ENCODE data around the gene TIPARP.

Gene TIPARP

GRCh38 chr3:156674046-156674910, at the start of gene TIPARP:
TIPARP (plus strand) TSS chr3:156674590; CDS start chr3:156677698, 3,108 bp downstream.
- peak; percentile 98 for DNase-seq (ENCODE audit: low read depth)

- DNase-seq (ENCODE audit: low read depth): no peak
Measured at GRCh38 chr3:156626104-156626503, 48.3 kb upstream of the TIPARP start.

DNA sequence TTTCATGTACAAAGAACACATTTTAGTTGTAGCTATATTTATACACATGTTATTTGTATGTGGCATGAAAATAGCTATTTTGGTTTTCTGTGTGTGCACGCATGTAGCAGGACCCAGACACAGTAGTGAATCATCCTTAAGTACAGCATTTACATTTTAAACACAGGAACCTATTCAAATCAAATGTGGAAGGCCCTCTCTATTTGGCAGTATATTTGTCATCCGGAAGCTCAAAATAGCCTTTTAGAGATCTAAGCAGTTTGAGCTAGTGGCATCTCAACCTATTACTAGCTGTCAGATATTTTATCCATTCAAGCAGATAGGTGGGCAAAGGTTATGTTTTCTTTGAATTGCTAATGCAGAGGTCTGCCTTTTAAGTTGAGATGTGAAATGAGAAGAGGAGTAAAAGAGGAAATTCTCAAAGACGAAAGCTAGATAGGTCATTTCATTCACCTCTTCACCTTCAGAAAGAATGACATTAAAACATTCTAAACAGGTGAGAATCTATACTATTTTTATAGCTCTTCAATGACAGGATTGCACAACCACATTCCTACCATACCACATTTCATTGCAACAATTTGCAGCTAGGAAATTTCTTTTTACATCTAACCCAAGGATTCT, 46.3 kb upstream of the TIPARP start:
- DNase-seq (ENCODE audit: low read depth): no peak

- no peak for DNase-seq (ENCODE audit: low read depth)
Measured at GRCh38 chr3:156628836-156629618, 45.4 kb upstream of the TIPARP start.

- no peak for DNase-seq (ENCODE audit: low read depth)
Measured at GRCh38 chr3:156630081-156630772, 44.2 kb upstream of the TIPARP start.

DNA sequence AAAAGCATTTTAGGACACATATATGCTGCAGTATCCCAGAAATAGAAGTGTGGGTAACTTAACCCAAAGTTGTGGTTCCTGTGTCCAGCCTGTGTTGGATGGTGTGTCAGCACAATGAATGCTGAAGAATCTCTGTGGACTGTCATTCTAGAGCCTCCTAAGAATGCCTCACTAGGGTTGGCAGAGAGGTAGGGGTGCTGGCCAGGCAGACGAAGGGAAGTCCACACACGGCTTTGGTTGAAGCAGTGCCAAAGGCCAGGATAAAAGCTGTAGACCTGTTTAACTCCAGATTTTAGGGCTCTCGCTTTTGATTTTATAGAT, 43.7 kb upstream of the TIPARP start:
- DNase-seq (ENCODE audit: low read depth): no peak

DNA sequence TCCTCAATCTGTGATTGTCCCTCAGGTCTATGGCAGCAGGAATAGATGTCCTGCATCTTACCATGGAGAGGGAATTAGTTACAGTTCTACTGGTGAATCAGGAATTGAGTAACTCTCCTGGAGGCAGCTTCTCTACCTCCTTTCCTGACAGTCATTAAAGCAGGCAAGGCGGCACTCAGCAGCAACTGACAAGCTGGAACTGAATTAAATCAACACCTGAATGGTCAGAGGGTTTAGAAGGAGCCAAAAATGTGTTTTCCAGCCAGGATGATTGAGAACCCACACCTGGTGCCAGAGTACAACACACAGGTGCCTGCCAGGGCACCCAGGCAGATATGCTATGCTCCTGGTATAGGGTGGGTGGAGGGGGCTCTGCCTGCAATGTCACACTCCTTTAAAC, 43.1 kb upstream of the TIPARP start:
- DNase-seq (ENCODE audit: low read depth): no peak

DNA sequence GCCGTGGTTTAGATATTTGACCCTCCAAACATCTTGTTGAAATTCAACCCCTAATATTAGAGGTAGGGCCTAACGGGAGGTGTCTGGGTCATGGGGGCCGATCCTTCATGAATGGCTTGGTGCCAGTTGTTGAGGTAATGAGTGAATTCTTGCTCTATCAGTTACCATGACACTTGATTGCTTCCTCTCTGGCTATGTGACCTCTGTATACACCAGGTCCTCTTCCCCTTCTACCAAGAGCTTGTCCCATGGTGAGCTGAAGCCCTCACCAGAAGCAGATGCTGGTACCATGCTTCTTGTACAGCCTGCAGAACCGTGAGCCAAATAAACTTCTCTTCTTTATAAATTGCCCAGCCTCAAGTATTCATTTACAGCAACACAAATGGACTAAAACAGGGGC, 41.8 kb upstream of the TIPARP start:
- DNase-seq (ENCODE audit: low read depth): no peak

- no peak for DNase-seq (ENCODE audit: low read depth)
Measured at GRCh38 chr3:156633335-156633734, 41.1 kb upstream of the TIPARP start.

DNA sequence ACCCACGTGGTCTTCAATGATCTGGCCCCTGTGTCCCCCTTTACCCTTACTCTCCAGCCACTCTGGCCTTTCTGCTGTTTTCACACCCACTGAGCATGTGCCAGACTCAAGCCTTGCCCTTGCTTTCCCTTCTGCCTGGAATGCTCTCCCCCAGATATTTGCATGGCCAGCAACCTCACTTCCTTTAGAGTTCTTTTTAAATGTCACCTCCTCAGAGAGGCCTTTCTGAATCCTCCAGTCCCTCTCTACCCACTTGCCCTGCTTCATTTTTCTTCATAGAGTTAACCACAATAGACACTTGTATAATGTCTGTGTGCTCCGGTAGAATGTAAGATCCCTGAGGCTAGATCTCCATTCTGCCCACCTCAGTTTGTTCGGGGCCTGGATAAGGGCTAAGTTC, 39.4 kb upstream of the TIPARP start:
- no peak for DNase-seq (ENCODE audit: low read depth)

DNA sequence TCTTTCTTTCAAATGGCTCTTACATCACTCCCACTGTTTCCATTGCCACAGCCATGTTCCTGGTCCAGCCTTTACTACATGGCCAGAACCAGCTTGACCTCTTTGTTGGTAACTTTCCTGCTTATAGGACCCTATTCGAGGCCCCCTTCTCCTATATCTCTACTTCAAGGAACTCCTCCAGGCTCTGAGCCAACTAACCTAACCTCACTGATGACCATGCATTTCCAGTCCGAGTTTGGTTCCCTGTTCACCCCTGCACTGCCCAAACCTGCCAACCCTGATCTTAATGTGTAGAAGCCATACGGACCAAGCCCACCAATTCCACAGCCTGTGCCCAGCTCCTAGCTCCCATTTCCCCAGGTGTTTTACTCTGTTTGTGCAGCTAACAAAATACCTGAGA, 38.4 kb upstream of the TIPARP start:
- DNase-seq (ENCODE audit: low read depth): no peak

DNA sequence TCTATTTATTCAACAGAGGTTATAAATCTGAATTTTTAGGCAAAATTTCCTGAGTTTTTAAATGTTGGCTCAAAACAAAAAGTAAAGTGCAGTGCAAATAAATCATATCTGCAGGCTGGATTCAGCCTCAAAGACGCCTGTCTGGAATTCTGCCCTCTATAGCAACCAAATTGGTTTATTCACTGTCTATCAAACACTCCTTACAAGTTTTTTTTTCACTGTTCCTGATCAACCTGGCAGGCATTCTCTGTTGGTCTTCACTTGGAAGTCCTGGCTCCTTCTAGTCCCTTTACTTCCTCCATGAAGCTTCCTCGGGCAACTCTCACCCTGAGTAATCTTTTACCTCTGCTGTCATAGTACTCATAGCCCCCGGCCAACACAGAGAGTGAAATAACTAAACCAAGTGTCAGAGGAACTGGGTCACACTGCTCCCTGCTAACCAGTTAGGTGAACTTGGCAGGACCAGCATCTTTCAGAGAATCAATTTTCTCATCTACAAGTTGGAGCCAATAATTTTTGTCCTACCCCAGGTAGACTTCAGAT, 36.8 kb upstream of the TIPARP start:
- no peak for DNase-seq (ENCODE audit: low read depth)

DNA sequence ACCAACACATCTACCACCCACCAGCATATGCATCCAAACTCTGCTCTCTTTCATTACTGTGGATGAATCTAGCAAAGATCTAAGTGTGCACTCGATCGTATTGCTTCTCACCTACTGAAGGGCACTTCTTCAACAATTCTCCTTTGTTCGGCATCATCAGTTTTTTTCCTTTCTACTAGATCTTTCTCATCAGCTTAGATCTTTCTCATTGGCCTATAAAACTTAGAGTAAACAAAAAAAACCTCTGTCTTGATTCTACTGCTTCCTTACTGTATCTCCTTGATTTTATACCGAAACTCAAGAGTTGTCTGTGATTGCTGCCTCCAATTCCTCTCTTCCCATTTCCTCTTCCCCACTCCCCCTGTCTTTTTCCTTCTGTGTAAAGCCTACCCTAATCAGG, 36.1 kb upstream of the TIPARP start:
- no peak for DNase-seq (ENCODE audit: low read depth)

- DNase-seq (ENCODE audit: low read depth): no peak
Measured at GRCh38 chr3:156639414-156640023, 34.9 kb upstream of the TIPARP start.

DNA sequence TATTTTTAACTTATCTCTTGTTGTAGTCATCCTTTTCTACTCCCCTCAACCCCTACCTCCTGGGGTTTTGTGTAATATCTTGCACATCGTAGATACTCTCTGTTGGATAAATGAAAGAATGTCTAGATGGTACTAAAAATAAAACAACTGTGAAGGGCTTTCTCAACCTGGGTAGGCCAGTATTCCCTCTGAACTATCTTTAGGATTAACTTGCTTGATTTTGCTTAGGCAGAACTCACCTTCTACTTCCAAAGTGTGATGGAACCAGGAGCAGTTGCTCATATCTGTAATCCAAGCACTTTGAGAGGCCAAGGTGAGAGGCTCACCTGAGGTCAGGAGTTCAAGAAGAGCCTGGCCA, 32.8 kb upstream of the TIPARP start:
- no peak for DNase-seq (ENCODE audit: low read depth)

- no peak for DNase-seq (ENCODE audit: low read depth)
Measured at GRCh38 chr3:156642750-156643728, 31.4 kb upstream of the TIPARP start.

GRCh38 chr3:156643729-156644389, 30.5 kb upstream of the TIPARP start:
- peak; percentile 34 for DNase-seq (ENCODE audit: low read depth)

DNA sequence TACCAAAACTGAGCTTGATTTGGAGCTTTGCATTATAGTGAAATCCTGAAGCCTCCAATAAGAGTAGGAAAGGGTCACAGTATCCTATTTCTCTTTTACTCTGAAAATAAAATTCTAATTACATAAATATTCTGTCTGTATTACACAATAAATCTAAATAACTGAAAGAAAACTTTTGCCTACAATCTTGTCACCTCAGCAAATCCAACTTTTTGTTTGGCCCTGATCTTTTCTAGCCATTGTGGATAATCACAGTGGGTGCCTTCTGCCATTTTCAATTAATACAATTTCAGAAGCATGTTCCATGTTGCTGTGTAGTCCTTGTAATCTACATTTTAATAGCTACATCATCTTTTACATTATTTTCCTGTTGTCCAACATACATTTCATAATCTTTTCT, 29.4 kb upstream of the TIPARP start:
- DNase-seq (ENCODE audit: low read depth): no peak

DNA sequence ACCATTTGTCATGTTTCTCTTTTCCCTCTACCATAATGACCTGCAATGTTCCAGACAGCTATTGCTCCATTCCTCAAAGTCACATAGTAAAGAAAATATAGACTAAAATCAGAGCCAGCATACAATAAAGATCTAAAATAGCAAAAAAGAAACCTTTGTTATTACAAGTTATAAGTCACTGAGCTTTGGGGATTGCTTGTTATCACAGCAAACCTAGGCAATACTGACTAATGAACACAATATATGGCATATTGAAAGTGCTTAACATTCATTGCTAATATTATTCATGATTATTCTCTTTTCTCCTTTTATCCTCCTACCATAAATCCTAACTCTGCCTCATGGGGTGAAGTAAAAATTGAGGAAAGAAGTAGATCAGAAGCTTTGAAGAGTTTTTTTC, 27.4 kb upstream of the TIPARP start:
- DNase-seq (ENCODE audit: low read depth): no peak

DNA sequence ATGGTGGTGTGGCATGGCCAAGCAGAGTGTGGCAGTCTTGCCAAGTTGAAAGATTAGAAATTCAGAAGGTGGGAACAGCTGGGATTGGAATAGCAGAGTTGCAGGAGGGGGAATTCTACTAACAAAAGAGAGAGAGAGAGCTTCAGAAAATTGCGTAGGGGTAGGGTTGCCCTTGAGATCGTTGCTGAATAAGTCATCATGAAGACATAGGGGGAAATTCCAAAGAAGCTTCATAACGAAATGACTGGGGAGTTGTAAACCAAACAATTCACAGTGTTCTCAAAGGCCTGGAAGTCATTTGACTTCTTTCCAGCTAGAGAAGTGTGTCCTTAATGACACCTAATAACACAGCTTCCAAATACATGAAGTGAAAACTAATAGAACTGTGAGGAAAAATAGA, 26.3 kb upstream of the TIPARP start:
- DNase-seq (ENCODE audit: low read depth): no peak
